ENCODE data around the gene QTRT2.

DNA sequence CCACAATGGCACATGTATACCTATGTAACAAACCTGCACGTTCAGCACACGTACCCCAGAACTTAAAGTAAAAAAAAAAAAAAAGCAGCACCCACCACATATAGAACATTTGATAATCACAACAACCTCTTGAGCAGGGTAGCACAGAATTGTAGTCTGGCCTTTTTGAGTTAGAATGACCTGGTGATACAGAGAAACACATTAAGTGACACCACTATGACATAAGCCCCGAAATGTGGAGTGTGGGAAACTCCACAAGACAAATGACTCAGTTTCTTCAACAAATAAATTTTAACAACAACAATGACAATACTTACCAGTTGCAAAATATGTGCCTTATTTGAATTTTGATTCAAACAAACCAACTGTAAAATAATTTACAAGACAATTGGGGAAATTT lies 76.0 kb downstream of the QTRT2 start:
- TF ChIP-seq, protein P1, sequence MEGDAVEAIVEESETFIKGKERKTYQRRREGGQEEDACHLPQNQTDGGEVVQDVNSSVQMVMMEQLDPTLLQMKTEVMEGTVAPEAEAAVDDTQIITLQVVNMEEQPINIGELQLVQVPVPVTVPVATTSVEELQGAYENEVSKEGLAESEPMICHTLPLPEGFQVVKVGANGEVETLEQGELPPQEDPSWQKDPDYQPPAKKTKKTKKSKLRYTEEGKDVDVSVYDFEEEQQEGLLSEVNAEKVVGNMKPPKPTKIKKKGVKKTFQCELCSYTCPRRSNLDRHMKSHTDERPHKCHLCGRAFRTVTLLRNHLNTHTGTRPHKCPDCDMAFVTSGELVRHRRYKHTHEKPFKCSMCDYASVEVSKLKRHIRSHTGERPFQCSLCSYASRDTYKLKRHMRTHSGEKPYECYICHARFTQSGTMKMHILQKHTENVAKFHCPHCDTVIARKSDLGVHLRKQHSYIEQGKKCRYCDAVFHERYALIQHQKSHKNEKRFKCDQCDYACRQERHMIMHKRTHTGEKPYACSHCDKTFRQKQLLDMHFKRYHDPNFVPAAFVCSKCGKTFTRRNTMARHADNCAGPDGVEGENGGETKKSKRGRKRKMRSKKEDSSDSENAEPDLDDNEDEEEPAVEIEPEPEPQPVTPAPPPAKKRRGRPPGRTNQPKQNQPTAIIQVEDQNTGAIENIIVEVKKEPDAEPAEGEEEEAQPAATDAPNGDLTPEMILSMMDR (IDR thresholded peaks at IDR 0.05): no peak
- TF ChIP-seq POLR2A (IDR thresholded peaks at IDR 0.05; ENCODE audit: low read length) (no peak), CHD4 (IDR thresholded peaks at IDR 0.05; ENCODE audit: borderline replicate concordance) (no peak), ESRRA (IDR thresholded peaks at IDR 0.05; ENCODE audit: borderline replicate concordance, low read length) (no peak), NFE2L2 (conservative IDR thresholded peaks at IDR 0.05; ENCODE audit: low read length) (no peak), RAD21 (conservative IDR thresholded peaks at IDR 0.05 in 1 of 2, IDR thresholded peaks at IDR 0.05 in 1 of 2) (no peak)
- TF ChIP-seq, protein P2, sequence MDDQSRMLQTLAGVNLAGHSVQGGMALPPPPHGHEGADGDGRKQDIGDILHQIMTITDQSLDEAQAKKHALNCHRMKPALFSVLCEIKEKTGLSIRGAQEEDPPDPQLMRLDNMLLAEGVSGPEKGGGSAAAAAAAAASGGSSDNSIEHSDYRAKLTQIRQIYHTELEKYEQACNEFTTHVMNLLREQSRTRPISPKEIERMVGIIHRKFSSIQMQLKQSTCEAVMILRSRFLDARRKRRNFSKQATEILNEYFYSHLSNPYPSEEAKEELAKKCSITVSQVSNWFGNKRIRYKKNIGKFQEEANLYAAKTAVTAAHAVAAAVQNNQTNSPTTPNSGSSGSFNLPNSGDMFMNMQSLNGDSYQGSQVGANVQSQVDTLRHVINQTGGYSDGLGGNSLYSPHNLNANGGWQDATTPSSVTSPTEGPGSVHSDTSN (IDR thresholded peaks at IDR 0.05): no peak

All from A549 (cell line).